B cell (primary cell): ENCODE data around the gene HOXA10. TPM values are rescaled to one million over a fixed set of nuclear protein-coding genes. Genes with fewer than 3 reads are reported as not detected.

Experiments
- ATAC-seq: fragments of 200-7000 bp; cut with Tn5 transposase; one replicate; pipeline ENCODE4 v1.10.0; 2021; ENCODE audit warnings: low read depth, mild to moderate bottlenecking, moderate number of reproducible peaks, moderate library complexity
- CTCF ChIA-PET: fragments of 350-600 bp; sonication (Branson Sonifier 250); formaldehyde crosslinking; loops from one replicate; lab custom pipeline; 2021; ENCODE audit warnings: antibody characterized with exemption, inconsistent platforms; lab: Charles Lee
- POLR2A ChIA-PET: fragments of 350-600 bp; sonication (Branson Sonifier 250); formaldehyde crosslinking; loops from one replicate; lab custom pipeline; 2021; ENCODE audit warnings: antibody characterized with exemption; lab: Charles Lee
- DNase-seq: peaks from one replicate; pipeline ENCODE4 v3.0.0; 2013
- H2AFZ ChIP-seq: 2 replicates; pipeline ENCODE4 v1.6.1; 2012; ENCODE audit warnings: mild to moderate bottlenecking, low read depth, low read length; ENCODE audit not compliant: insufficient read depth, poor library complexity, severe bottlenecking
- H3K27ac ChIP-seq, 2 donors: 1 replicate in 1 of 2; 2 replicates in 1 of 2; pipeline ENCODE4 v1.5.1; 2012 to 2013; ENCODE audit warnings: low read length in 2 of 2, mild to moderate bottlenecking in 2 of 2, moderate library complexity in 1 of 2
- H3K27me3 ChIP-seq, 4 experiments: fragments of 200-600 bp in 1 of 4; sonication (generic) in 1 of 4; replicated peaks in 1 of 4; 1 replicate in 2 of 4; 2 replicates in 2 of 4; pipeline versions ENCODE4 v1.6.1 to v1.7.0; 2013 to 2016; ENCODE audit warnings: low read length in 3 of 4, mild to moderate bottlenecking in 2 of 4, mixed read lengths in 1 of 4, moderate library complexity in 1 of 4; ENCODE audit not compliant: insufficient read depth in 4 of 4, control insufficient read depth in 3 of 4; ENCODE audit errors: control extremely low read depth in 1 of 4
- H3K36me3 ChIP-seq, 2 experiments: replicated peaks in 1 of 2; 1 replicate in 1 of 2; 2 replicates in 1 of 2; pipeline versions ENCODE4 v1.6.1 to v1.7.1; 2013; ENCODE audit warnings: low read length in 1 of 2; ENCODE audit not compliant: insufficient read depth in 2 of 2, control insufficient read depth in 1 of 2; ENCODE audit errors: control extremely low read depth in 1 of 2, extremely low read depth in 1 of 2
- H3K4me1 ChIP-seq, 2 donors: fragments of 200-600 bp in 1 of 2; sonication (generic) in 1 of 2; 1 replicate in 1 of 2; 2 replicates in 1 of 2; pipeline versions ENCODE4 v1.5.1 to v1.6.1; 2013 to 2017; ENCODE audit warnings: low read length in 2 of 2; ENCODE audit not compliant: control insufficient read depth in 2 of 2, insufficient read depth in 2 of 2
- H3K4me2 ChIP-seq: replicated peaks from 2 replicates; pipeline ENCODE3; 2012; ENCODE audit warnings: mild to moderate bottlenecking, low read depth, low read length; ENCODE audit not compliant: poor library complexity, severe bottlenecking
- H3K4me3 ChIP-seq, 5 experiments: fragments of 200-600 bp in 1 of 5; sonication (generic) in 1 of 5; 1 replicate in 3 of 5; 2 replicates in 2 of 5; pipeline versions ENCODE4 v1.5.1 to v1.7.0; 2011 to 2016; ENCODE audit warnings: low read length in 4 of 5, mild to moderate bottlenecking in 4 of 5, low read depth in 2 of 5, control low read depth in 1 of 5, moderate library complexity in 1 of 5; ENCODE audit not compliant: insufficient read depth in 1 of 5; ENCODE audit errors: control extremely low read depth in 1 of 5, extremely low read depth in 1 of 5
- H3K79me2 ChIP-seq: fragments of 200-600 bp; sonication (generic); one replicate; pipeline ENCODE4 v1.6.0; 2016; ENCODE audit warnings: low read length; ENCODE audit not compliant: control insufficient read depth, insufficient read depth
- H3K9ac ChIP-seq: fragments of 200-600 bp; sonication (generic); 2 replicates; pipeline ENCODE4 v1.6.1; 2017; ENCODE audit warnings: mild to moderate bottlenecking, low read length, moderate library complexity
- H3K9me3 ChIP-seq, 3 donors: one replicate each; pipeline versions ENCODE4 v1.6.1 to v1.7.1; 2013; ENCODE audit warnings: low read length in 2 of 3; ENCODE audit not compliant: control insufficient read depth in 2 of 3, insufficient read depth in 1 of 3; ENCODE audit errors: control extremely low read depth in 1 of 3
- H4K20me1 ChIP-seq: 2 replicates; pipeline ENCODE4 v1.6.0; 2012; ENCODE audit warnings: mild to moderate bottlenecking, low read length; ENCODE audit not compliant: insufficient read depth, control insufficient read depth, poor library complexity, severe bottlenecking
- H3K27ac Mint-ChIP-seq: one replicate; pipeline ENCODE4 v1.8.0; 2021; ENCODE audit warnings: mixed read lengths
- H3K27me3 Mint-ChIP-seq: one replicate; pipeline ENCODE4 v1.8.0; 2021; ENCODE audit warnings: mixed read lengths
- H3K4me1 Mint-ChIP-seq: one replicate; pipeline ENCODE4 v1.8.0; 2021; ENCODE audit warnings: mixed read lengths
- H3K4me3 Mint-ChIP-seq: one replicate; pipeline ENCODE4 v1.8.0; 2021; ENCODE audit warnings: mixed read lengths
- H3K9me3 Mint-ChIP-seq: one replicate; pipeline ENCODE4 v1.8.0; 2022; ENCODE audit warnings: mixed read lengths; ENCODE audit not compliant: insufficient read depth
- EZH2 ChIP-seq: IDR thresholded peaks from 2 replicates; pipeline ENCODE4 v1.6.1; 2012; ENCODE audit warnings: borderline replicate concordance, low read depth, mild to moderate bottlenecking, moderate library complexity, low read length; ENCODE audit not compliant: insufficient read depth, poor library complexity, severe bottlenecking
- WGBS: methylation state at CpG from one replicate; pipeline ENCODE4 v1.1.5; 2013; ENCODE audit warnings: missing lambda C conversion rate; ENCODE audit not compliant: insufficient coverage; 5-methylcytosine and 5-hydroxymethylcytosine counted together
- intact Hi-C: fragments of 100-400 bp; cut with micrococcal nuclease; formaldehyde crosslinking; loops from one replicate; pipeline ENCODE4 v1.10.0; 2022
- polyA plus RNA-seq: library from polyadenylated mRNA; depleted of rRNA; stranded (reverse); fragments of >200 nt; gene quantifications from 2 replicates; pipeline ENCODE4 v1.2.3, GENCODE V29; 2012
- total RNA-seq, 2 donors: library from RNA; stranded (reverse); fragments of 120-200 nt in 1 of 2; gene quantifications; 1 replicate in 1 of 2; 2 replicates in 1 of 2; pipeline versions ENCODE4 v1.2.3 to v1.2.4, GENCODE V29; 2013 to 2022
- TF ChIP-seq, protein P1 (sequence below): fragments of 200-600 bp; IDR thresholded peaks from one replicate; pipeline ENCODE4 v1.8.0; 2022; ENCODE audit warnings: antibody characterized with exemption, mild to moderate bottlenecking

The HOXA10 gene
- total and polyA plus RNA-seq, 2 donors (not counting 1 experiment from before 2014, with no cell fraction given): not detected

GRCh38 chr7:27164367-27165088, 9.6 kb downstream of the HOXA10 start:
- peaks cover 62% of the 10 kb centered on the region for H3K27me3 Mint-ChIP-seq
- Histone ChIP-seq H4K20me1 (peaks cover 4% of the 10 kb centered on the region), H3K36me3 (no peaks in the 10 kb centered on the region), H2AFZ (peak overlapping the region; percentile 2), H3K4me3 (no peak overlapping the region), H3K4me1 (peaks cover 50 to 60% of the 10 kb centered on the region in 2 donors), H3K27ac (no peak overlapping the region), H3K9ac (no peak overlapping the region), H3K27me3 (peaks cover 0 to 89% (median 75%) of the 10 kb centered on the region in 4 experiments), H3K9me3 (peaks cover 0 to 75% (median 18%) of the 10 kb centered on the region in 3 donors), H3K4me2 (peak overlapping the region; percentile 18), H3K79me2 (no peaks in the 10 kb centered on the region)
- H3K9me3 Mint-ChIP-seq: no peaks in the 10 kb centered on the region
- no peak for DNase-seq
- CTCF ChIA-PET: interaction anchor here (1.0 to 4.0 kb wide), 2 partner anchors 14 to 15 kb away, joined by 3 to 52 read pairs; partner anchors contain the start of genes HOXA3 and HOXA6
- 6% methylated on average over 47 of the region's 47 CpGs for WGBS
- H3K4me1 Mint-ChIP-seq: peaks cover 30% of the 10 kb centered on the region
- intact Hi-C loops: loop anchor here (5.0 to 10.0 kb wide), 3 partner anchors 890 to 1087 kb away; no protein-coding TSS in a partner anchor
- peak overlapping the region; percentile 2 for H3K4me3 Mint-ChIP-seq
- ATAC-seq: no peak
- TF ChIP-seq, protein P1, sequence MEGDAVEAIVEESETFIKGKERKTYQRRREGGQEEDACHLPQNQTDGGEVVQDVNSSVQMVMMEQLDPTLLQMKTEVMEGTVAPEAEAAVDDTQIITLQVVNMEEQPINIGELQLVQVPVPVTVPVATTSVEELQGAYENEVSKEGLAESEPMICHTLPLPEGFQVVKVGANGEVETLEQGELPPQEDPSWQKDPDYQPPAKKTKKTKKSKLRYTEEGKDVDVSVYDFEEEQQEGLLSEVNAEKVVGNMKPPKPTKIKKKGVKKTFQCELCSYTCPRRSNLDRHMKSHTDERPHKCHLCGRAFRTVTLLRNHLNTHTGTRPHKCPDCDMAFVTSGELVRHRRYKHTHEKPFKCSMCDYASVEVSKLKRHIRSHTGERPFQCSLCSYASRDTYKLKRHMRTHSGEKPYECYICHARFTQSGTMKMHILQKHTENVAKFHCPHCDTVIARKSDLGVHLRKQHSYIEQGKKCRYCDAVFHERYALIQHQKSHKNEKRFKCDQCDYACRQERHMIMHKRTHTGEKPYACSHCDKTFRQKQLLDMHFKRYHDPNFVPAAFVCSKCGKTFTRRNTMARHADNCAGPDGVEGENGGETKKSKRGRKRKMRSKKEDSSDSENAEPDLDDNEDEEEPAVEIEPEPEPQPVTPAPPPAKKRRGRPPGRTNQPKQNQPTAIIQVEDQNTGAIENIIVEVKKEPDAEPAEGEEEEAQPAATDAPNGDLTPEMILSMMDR: no peak
- no peak for TF ChIP-seq EZH2
- POLR2A ChIA-PET: no interaction called here
- H3K27ac Mint-ChIP-seq: peak overlapping the region; percentile 82

- Histone ChIP-seq H3K9ac (no peak overlapping the region), H3K27ac (no peak overlapping the region), H3K4me2 (peak overlapping the region; percentile 18), H3K36me3 (no peaks in the 10 kb centered on the region), H2AFZ (no peak overlapping the region), H3K4me3 (no peak overlapping the region), H3K79me2 (no peaks in the 10 kb centered on the region), H4K20me1 (peaks cover 4% of the 10 kb centered on the region), H3K4me1 (peaks cover 50 to 60% of the 10 kb centered on the region in 2 donors), H3K27me3 (peaks cover 0 to 89% (median 75%) of the 10 kb centered on the region in 4 experiments), H3K9me3 (peaks cover 0 to 75% (median 18%) of the 10 kb centered on the region in 3 donors)
- POLR2A ChIA-PET: no interaction called here
- DNase-seq (peak; percentile 52), ATAC-seq (no peak)
- intact Hi-C loops: loop anchor here (5.0 to 10.0 kb wide), 3 partner anchors 889 to 1087 kb away; no protein-coding TSS in a partner anchor
- WGBS: 6% methylated on average over 11 of the region's 12 CpGs
- H3K9me3 Mint-ChIP-seq: no peaks in the 10 kb centered on the region
- H3K4me1 Mint-ChIP-seq: peaks cover 30% of the 10 kb centered on the region
- peak overlapping the region; percentile 82 for H3K27ac Mint-ChIP-seq
- CTCF ChIA-PET: interaction anchor here (3.7 to 4.0 kb wide), 3 partner anchors 14 to 792 kb away, joined by 52 to 122 read pairs (median 67); partner anchors contain the start of genes HOXA3 and HOXA6
- peaks cover 67% of the 10 kb centered on the region for H3K27me3 Mint-ChIP-seq
- H3K4me3 Mint-ChIP-seq: peak overlapping the region; percentile 3
- TF ChIP-seq, protein P1: no peak
- no peak for TF ChIP-seq EZH2
These were observed 10.1 kb downstream of the HOXA10 start for GRCh38 chr7:27164045-27164366.
